GM18909 (cell line): ENCODE data around the gene PLA2G12A.
"Not testable (repeated sequence)": the region's sequence is repeated elsewhere in the genome, so short reads cannot be mapped to it uniquely, and the experiment has no call there.

Source experiments
- ATAC-seq: cut with Tn5 transposase; IDR thresholded peaks from one replicate; pipeline ENCODE4 v1.9.1; 2021; ENCODE audit warnings: mild to moderate bottlenecking; ENCODE audit not compliant: unreplicated experiment, poor library complexity

PLA2G12A gene

DNA sequence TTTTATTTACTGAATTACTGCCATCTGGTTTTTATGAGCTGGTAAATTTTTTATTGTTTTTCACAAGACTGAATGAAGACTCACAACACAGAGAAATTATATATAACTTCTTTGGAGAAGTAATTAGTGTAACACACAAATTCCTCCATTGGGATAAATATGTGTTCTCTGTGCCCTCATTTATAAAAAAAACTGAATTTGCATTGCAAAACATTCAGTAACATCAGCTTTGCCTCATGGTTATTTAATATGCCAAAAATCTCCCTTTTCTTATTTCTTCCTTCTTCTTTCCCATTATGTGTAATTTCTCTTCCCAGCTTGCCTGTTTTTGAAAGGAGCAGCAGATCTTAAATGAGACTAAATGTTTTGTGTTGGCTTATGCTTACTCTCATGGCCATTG is 45.1 kb downstream of the PLA2G12A start:
- no peak for ATAC-seq

GRCh38 chr4:109683621-109684253 is 46.1 kb downstream of the PLA2G12A start:
- ATAC-seq = no peak

- ATAC-seq = no peak
These were observed 47.0 kb downstream of the PLA2G12A start for GRCh38 chr4:109682875-109683274.

DNA sequence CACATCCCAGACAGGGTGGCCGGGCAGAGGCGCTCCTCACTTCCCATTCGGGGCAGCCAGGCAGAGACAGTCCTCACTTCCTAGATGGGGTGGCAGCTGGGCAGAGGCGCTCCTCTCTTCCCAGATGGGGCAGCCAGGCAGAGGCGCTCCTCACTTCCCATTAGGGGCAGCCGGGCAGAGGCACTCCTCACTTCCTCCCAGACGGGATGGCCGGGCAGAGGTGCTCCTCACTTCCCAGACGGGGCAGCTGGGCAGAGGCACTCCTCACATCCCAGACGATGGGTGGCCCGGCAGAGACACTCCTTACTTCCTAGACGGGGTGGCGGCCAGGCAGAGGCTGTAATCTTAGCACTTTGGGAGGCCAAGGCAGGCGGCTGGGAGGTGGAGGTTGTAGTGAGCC is 50.9 kb downstream of the PLA2G12A start:
- ATAC-seq = not testable (repeated sequence)

DNA sequence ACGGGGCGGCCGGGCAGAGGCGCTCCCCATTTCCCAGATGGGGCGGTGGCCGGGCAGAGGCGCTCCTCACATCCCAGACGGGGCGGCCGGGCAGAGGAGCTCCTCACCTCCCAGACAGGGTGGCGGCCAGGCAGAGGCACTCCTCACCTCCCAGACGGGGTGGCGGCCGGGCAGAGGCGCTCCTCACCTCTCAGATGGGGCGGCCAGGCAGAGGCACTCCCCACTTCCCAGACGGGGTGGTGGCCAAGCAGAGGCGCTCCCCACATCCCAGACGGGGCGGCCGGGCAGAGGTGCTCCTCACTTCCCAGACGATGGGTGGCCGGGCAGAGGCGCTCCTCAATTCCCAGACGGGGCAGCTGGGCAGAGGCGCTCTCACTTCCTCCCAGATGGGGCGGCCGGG is 51.4 kb downstream of the PLA2G12A start:
- not testable (repeated sequence) for ATAC-seq

DNA sequence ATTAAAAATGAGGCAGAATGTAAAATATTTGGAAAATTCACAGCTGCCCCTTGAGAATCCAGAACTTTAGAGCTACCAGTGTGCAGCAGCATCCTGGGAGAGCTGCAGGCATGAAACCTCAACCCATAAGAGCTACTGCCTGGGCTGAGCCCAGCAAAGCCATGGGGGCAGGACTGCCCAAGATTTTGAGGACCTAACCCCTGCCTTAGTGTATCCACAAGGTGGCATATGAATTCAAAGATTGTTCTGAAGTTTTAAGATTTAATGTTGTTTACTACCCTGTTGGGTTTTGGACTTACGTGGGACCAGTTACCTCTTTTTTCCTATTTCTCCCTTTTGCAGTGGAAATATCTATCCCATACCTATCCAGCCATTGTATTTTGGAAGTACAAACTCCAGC is 53.0 kb downstream of the PLA2G12A start:
- no peak for ATAC-seq

GRCh38 chr4:109675843-109676242 is 54.0 kb downstream of the PLA2G12A start:
- no peak for ATAC-seq

DNA sequence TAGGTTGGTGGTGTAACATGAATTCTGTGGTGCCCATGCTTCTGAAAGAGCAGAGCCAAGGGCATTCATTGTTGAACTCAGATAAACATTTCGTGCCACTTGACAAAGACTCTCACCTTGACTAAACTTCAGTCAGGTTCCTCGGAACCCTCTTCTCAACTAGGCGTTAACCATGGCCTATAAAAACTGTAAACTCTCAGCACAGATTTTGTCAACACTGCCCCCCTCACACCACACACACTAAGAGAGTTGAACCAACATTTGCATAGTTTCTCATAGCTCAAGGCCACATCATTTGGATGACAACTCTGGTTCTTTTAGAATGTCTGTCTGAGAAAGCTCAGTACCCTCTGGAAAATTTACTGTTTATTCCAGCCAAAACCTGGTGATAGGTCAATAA is 54.7 kb downstream of the PLA2G12A start:
- ATAC-seq = no peak

DNA sequence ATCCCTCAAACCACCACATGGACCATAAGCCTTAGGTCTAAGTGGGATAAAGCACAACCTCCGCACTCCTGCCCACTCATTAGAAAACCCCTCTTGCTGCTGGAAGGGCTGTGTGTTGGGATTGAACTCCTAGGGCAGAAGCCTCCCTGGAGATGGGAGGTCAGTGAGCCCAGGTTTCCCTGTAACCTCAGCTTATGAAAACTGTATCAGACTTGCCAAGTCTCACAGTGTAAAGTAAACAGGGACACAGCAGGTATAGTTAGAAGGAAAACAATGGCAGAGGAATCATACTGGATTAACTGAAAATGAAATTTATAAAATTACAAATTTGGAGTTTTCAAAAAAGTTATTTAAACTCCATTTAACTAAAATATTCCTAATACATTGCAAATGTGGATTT is 56.6 kb downstream of the PLA2G12A start:
- no peak for ATAC-seq

DNA sequence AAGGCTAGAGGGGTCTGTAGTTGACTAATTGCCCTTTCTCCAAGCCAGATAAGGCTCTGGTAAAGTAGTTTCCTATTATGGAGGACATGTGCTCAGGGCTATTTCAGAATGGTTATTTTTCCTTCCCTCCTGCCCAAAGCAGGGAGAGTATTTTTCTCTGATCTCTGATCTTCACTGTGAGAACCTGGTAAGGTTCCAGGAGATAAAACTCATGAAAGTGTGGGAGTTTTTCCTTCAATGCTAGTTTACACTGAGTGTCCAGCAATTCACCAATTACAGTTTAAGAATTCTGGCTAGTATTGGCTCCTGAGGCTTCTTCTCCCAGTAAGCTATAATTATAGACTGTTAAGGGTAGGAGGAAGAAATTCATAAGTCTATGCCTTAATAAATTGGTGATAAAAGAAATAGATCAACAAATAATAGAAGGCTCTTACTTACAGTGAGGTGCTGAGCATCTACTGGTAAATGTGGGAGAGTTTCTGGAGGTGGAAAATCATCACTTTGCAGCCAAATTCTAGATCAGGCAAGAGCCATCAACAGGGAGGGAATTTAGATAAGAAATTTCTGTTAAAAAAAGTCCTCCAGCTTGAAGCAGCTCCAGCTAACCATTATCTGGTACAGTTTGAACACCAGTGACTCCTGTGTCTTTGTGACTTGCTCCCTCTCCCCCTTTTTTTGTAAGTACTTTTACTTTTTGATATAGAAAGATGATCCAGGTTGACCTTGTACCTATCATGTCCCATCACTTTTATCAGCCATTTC is 57.5 kb downstream of the PLA2G12A start:
- ATAC-seq = no peak

DNA sequence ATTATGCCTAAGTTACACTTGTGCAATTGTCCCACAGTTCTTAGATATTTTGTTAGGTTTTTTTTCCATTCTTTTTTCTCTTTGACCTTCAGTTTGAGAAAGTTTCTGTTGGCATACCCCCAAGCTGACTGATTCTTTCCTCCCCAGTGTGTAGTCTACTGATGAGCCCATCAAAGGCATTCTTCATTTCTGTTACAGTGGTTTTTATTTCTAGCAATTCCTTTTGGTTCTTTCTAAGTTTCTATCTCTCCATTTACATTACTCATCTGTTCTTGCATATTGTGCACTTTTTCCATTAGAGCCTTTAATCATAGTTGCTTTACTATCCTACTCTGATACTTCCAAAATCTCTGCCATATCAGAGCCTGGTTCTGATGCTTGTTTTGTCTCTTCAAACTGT is 58.5 kb downstream of the PLA2G12A start:
- ATAC-seq = no peak

GRCh38 chr4:109665783-109666485 is 63.9 kb downstream of the PLA2G12A start:
- no peak for ATAC-seq

GRCh38 chr4:109662771-109663170 is 67.1 kb downstream of the PLA2G12A start:
- no peak for ATAC-seq

DNA sequence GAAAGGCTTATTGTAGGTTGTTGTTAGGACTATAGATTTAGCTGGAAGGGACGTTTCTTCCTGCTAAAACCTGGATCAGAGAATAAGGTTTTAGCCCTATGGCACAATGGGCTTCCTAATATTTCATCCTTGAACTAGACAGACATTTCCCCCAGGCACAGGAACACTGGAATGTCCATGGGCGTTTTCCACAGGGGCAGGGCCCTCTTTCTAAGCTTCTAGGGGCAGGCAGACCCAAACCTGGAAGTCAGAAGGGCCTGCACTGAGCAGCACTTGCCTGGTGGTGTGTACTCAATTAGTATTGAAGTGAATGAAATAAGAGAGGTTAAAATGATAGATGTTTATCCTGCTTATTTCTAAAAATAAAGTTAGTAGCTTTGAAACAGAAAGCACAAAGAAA is 67.8 kb downstream of the PLA2G12A start:
- no peak for ATAC-seq
